Measurements from ENCODE around the gene FRMPD1. TPM values are rescaled to one million over a fixed set of nuclear protein-coding genes. Genes with fewer than 3 reads are reported as not detected.

FRMPD1 gene
- total and polyA plus RNA-seq, 9 donors = 0.01 to 0.46 (median 0.26) TPM; not detected in 4

GRCh38 chr9:37652261-37652660 lies 1.5 kb downstream of the FRMPD1 start:
- H3K4me3 ChIP-seq = no peak overlapping the region
- H3K4me1 ChIP-seq (ENCODE audit: insufficient read depth) = peaks cover 7% of the 10 kb centered on the region
- TF ChIP-seq EP300 (IDR thresholded peaks at IDR 0.05) = no peak
- TF ChIP-seq CTCF (IDR thresholded peaks at IDR 0.05) = no peak
- no peak for TF ChIP-seq POLR2A (IDR thresholded peaks at IDR 0.05)
- no peak overlapping the region for H3K27ac ChIP-seq
- no peak for DNase-seq
- intact Hi-C loops (cut with DNase I) = no loop called here
- WGBS, 3 donors = 68 to 76% (median 76%) methylated on average over 7 of the region's 7 CpGs
- no peaks in the 10 kb centered on the region for H3K9me3 ChIP-seq
- no peaks in the 10 kb centered on the region for H3K36me3 ChIP-seq
- no peaks in the 10 kb centered on the region for H3K27me3 ChIP-seq

- Histone ChIP-seq H3K36me3 (no peaks in the 10 kb centered on the region), H3K9me3 (no peaks in the 10 kb centered on the region), H3K27me3 (no peaks in the 10 kb centered on the region), H3K4me3 (no peak overlapping the region), H3K27ac (no peak overlapping the region), H3K4me1 (ENCODE audit: insufficient read depth) (peaks cover 7% of the 10 kb centered on the region)
- intact Hi-C loops (cut with DNase I) = no loop called here
- no peak for TF ChIP-seq POLR2A (IDR thresholded peaks at IDR 0.05)
- TF ChIP-seq CTCF (IDR thresholded peaks at IDR 0.05) = no peak
- TF ChIP-seq EP300 (IDR thresholded peaks at IDR 0.05) = no peak
- no peak for DNase-seq
- WGBS, 3 donors = 78 to 87% (median 78%) methylated on average over 2 of the region's 2 CpGs
Measured at GRCh38 chr9:37653385-37653784, 2.6 kb downstream of the FRMPD1 start.

GRCh38 chr9:37656936-37657335 lies 6.2 kb downstream of the FRMPD1 start:
- Histone ChIP-seq H3K36me3 (no peaks in the 10 kb centered on the region), H3K4me3 (no peak overlapping the region), H3K9me3 (no peaks in the 10 kb centered on the region), H3K27ac (no peak overlapping the region), H3K4me1 (ENCODE audit: insufficient read depth) (no peaks in the 10 kb centered on the region), H3K27me3 (no peaks in the 10 kb centered on the region)
- WGBS, 3 donors = 8 to 28% (median 25%) methylated on average over 1 of the region's 1 CpG
- DNase-seq = no peak
- intact Hi-C loops (cut with DNase I) = no loop called here
- no peak for TF ChIP-seq CTCF (IDR thresholded peaks at IDR 0.05)
- no peak for TF ChIP-seq POLR2A (IDR thresholded peaks at IDR 0.05)
- TF ChIP-seq EP300 (IDR thresholded peaks at IDR 0.05) = no peak

GRCh38 chr9:37660691-37661090 lies 9.9 kb downstream of the FRMPD1 start:
- no peaks in the 10 kb centered on the region for H3K9me3 ChIP-seq
- intact Hi-C loops (cut with DNase I) = no loop called here
- no peak for DNase-seq
- no peak overlapping the region for H3K4me3 ChIP-seq
- TF ChIP-seq EP300 (IDR thresholded peaks at IDR 0.05) (no peak), POLR2A (IDR thresholded peaks at IDR 0.05) (no peak), CTCF (IDR thresholded peaks at IDR 0.05) (no peak)
- H3K4me1 ChIP-seq (ENCODE audit: insufficient read depth) = no peaks in the 10 kb centered on the region
- 89 to 98% (median 98%) methylated on average over 3 of the region's 3 CpGs for WGBS, 3 donors
- no peaks in the 10 kb centered on the region for H3K27me3 ChIP-seq
- no peaks in the 10 kb centered on the region for H3K36me3 ChIP-seq
- H3K27ac ChIP-seq = no peak overlapping the region

- H3K27ac ChIP-seq = no peak overlapping the region
- no peaks in the 10 kb centered on the region for H3K27me3 ChIP-seq
- TF ChIP-seq POLR2A (IDR thresholded peaks at IDR 0.05) = no peak
- no peak for TF ChIP-seq CTCF (IDR thresholded peaks at IDR 0.05)
- TF ChIP-seq EP300 (IDR thresholded peaks at IDR 0.05) = no peak
- no peak overlapping the region for H3K4me3 ChIP-seq
- H3K9me3 ChIP-seq = no peaks in the 10 kb centered on the region
- H3K36me3 ChIP-seq = no peaks in the 10 kb centered on the region
- 61 to 69% (median 68%) methylated on average over 5 of the region's 5 CpGs for WGBS, 3 donors
- no peaks in the 10 kb centered on the region for H3K4me1 ChIP-seq (ENCODE audit: insufficient read depth)
- DNase-seq = no peak
- intact Hi-C loops (cut with DNase I) = no loop called here
Measured at GRCh38 chr9:37663926-37664325, 13.2 kb downstream of the FRMPD1 start.

Data from ovary (tissue), 9 donors.